Measurements from ENCODE around the gene TRAPPC2. TPM values are rescaled to one million over a fixed set of nuclear protein-coding genes. Genes with fewer than 3 reads are reported as not detected.

Gene TRAPPC2
- total and polyA plus RNA-seq, 2 of the 4 experiments (the other 2 are of a cell fraction), result 11.3 to 13.8 TPM

DNA sequence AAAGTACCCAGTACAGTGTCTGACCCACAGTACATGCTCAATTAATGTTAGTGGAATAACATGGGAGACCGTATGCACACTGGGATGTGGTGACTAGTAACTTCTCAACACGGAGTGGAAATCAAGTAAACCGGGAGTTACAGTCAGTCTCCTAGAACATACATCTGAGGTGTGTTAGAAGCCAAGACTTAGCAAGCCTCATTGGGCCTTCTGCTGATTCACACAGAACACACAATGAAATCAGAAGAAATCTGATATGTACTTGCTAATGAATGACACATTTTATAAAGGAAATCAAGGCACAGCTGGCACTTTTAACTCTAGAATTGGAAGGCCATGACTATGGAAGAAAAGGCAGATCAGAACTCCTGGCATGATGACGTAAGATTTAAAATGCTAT, 13.0 kb downstream of the TRAPPC2 start:
- WGBS, 2 experiments (ENCODE audit: extremely low coverage in 2 of 2, insufficient read length in 1 of 2), result no CpG with 5 or more reads among the region's 4 CpGs
- in situ Hi-C loops (cut with MboI; ENCODE audit: low sequenced_read_pairs), result no loop called here

More for the DNA sequence above, 13.0 kb downstream of the TRAPPC2 start:
- H4K20me1 ChIP-seq (ENCODE audit: insufficient read depth, low read length), result peaks cover 23% of the 10 kb centered on the region
- H3K14ac ChIP-seq (replicated peaks; ENCODE audit: low read depth, low read length), result peak overlapping the region; percentile 3; the same call in 1 of the 2 replicates
- peak overlapping the region; percentile 2; the same call in 1 of the 2 replicates for H2BK20ac ChIP-seq (ENCODE audit: low read depth, low read length)
- intact Hi-C loops (cut with micrococcal nuclease) (loop anchor here (2.0 kb wide), 1 partner anchor 33 kb away; the partner anchor contains the start of gene RAB9A), dilution Hi-C loops (cut with HindIII; ENCODE audit: low sequenced_read_pairs, unreplicated experiment) (no loop called here)
- H2BK5ac ChIP-seq (ENCODE audit: low read depth, low read length, poor library complexity, severe bottlenecking), result peak overlapping the region; percentile 87
- peak overlapping the region; percentile 49 for H4K91ac ChIP-seq (ENCODE audit: insufficient read depth, low read depth, low read length)
- peak; percentile 5 for ATAC-seq (ENCODE audit: low read depth)
- CTCF ChIA-PET, result interaction anchor here (0.6 kb wide), 1 partner anchor 328 kb away, joined by 5 read pairs; no protein-coding TSS in a partner anchor
- H2AK9ac ChIP-seq (replicated peaks; ENCODE audit: low read depth, low read length, poor library complexity), result no peak overlapping the region
- H4K8ac ChIP-seq (ENCODE audit: low read depth in 2 of 2, low read length in 2 of 2), result peak overlapping the region; percentile 8 to 18; a peak in 2 of 4 replicates
- H2AFZ ChIP-seq (replicated peaks; ENCODE audit: low read length, poor library complexity), result no peak overlapping the region
- peak overlapping the region; percentile 33 for H2BK120ac ChIP-seq (ENCODE audit: low read depth, low read length)
- H3K4me2 ChIP-seq (ENCODE audit: low read depth, low read length), result peak overlapping the region; percentile 74
- POLR2A ChIA-PET (ENCODE audit: unreplicated experiment), result interaction anchor here (0.5 to 0.9 kb wide), 3 partner anchors 13 to 460 kb away, joined by 3 to 8 read pairs (median 5); partner anchors contain the start of gene OFD1
- H3K4me3 ChIP-seq (ENCODE audit: insufficient read depth, low read depth, low read length), result no peak overlapping the region
- H2AK5ac ChIP-seq (ENCODE audit: low read depth, low read length), result peak overlapping the region; percentile 9; the same call in 1 of the 2 replicates
- TF ChIP-seq BHLHE40 (IDR thresholded peaks at IDR 0.05; ENCODE audit: low read depth, low read length) (no peak), USF2 (IDR thresholded peaks at IDR 0.05; ENCODE audit: low read depth, low read length) (no peak), FOS (IDR thresholded peaks at IDR 0.05; ENCODE audit: low read depth, low read length) (no peak), MAFK (IDR thresholded peaks at IDR 0.05; ENCODE audit: low read depth, low read length) (no peak), RFX5 (IDR thresholded peaks at IDR 0.05; ENCODE audit: low read depth, low read length) (no peak)
- peaks cover 29 to 53% of the 10 kb centered on the region in 2 experiments for H3K79me1 ChIP-seq (ENCODE audit: low read depth in 1 of 2, low read length in 2 of 2)
- peak; percentile 46 for DNase-seq
- peak overlapping the region; percentile 40 for H2BK15ac ChIP-seq (ENCODE audit: low read depth, low read length)
- no TSS peak for BruUV-seq (replicated peaks)
- H3K9me3 ChIP-seq (ENCODE audit: control insufficient read depth, insufficient read depth, low read length), result no peaks in the 10 kb centered on the region
- H3K36me3 ChIP-seq (ENCODE audit: control insufficient read depth, insufficient read depth, low read length), result peaks cover 16% of the 10 kb centered on the region
- H3K56ac ChIP-seq (ENCODE audit: extremely low read depth, insufficient read depth, low read length), result peak overlapping the region; percentile 12; the same call in 1 of the 2 replicates
- H3K27me3 ChIP-seq (ENCODE audit: control insufficient read depth, insufficient read depth, low read length), result no peaks in the 10 kb centered on the region
- H3K23ac ChIP-seq (ENCODE audit: low read depth, low read length), result 0 out of 2 replicates have a peak overlapping the region, but pooled peaks have one; percentile 3
- H3K27ac ChIP-seq (ENCODE audit: insufficient read depth, low read length), result peak overlapping the region; percentile 91; the same call in 1 of the 2 replicates
- H3K9me1 ChIP-seq (ENCODE audit: insufficient read depth, low read length), result peaks cover 16% of the 10 kb centered on the region
- peaks cover 18% of the 10 kb centered on the region for H3K4me1 ChIP-seq (ENCODE audit: control insufficient read depth, insufficient read depth, low read length)
- H3K4ac ChIP-seq (ENCODE audit: low read depth, low read length), result peak overlapping the region; percentile 22; the same call in 1 of the 2 replicates
- peak overlapping the region; percentile 98 for H3K18ac ChIP-seq (ENCODE audit: low read depth, low read length)
- H4K5ac ChIP-seq (ENCODE audit: low read depth, low read length), result peak overlapping the region; percentile 61
- H3K9ac ChIP-seq (ENCODE audit: low read depth, low read length), result no peak overlapping the region; the same call in 1 of the 2 replicates
